Measurements from ENCODE around the gene DPH2. TPM values are rescaled to one million over a fixed set of nuclear protein-coding genes. Genes with fewer than 3 reads are reported as not detected.

DPH2 gene
- total RNA-seq, 4 donors from 2014 or later = 13.1 to 29.4 (median 17.1) TPM

DNA sequence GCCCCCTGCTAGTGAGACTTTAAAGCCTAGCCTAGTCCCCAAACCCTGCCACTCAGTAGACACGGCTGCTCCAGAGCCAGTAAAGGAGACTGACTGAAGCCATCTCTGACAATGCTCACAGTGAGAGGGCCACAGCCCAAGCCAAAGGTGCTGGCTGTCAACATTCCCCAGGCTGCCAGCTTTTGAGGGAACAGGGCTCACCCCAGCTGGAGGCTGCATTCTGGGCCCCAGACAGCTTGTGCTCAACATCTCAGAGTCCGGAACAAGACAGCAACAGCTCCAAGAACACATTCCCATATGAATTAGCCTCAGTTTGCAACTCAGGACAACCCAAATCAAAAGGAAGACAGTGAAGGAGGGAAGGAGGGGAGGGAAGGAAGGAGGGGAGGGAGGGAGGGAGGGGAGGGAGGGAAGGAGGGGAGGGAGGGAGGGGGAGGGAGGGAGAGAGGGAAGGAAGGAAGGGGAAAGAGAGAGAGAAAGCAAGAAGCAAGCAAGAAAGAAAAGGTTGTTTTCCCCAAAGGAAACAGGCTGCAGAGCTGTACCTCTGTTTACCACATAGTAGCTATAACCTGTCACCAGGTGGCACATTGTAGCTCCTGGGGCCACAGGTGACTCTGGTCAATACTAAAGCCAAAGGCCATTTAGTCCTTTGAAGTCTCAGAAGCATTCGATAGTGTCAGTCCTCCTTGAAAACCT lies 30.8 kb upstream of the DPH2 start:
- in situ Hi-C loops (cut with MboI; ENCODE audit: low pct_ligation_motif_present in 1 of 4, low pct_unique_long_range_greater_than_20kb in 1 of 4, low sequenced_read_pairs in 3 of 4) = loop anchor here in 3 of 4 donors (10.0 to 25.0 kb wide), 4 partner anchors 164 to 402 kb away; partner anchors contain the start of gene PTPRF (in 1 of the 3)
- 60 to 86% methylated on average over 1 to 3 of the region's 3 CpGs for WGBS, 2 donors (ENCODE audit: low coverage in 1 of 2)
- no peak overlapping the region for H3K27ac ChIP-seq
- intact Hi-C loops (cut with DNase I; ENCODE audit: low total_unique reads) = no loop called here
- peaks cover 6% of the 10 kb centered on the region for H3K27me3 ChIP-seq
- DNase-seq = no peak
- TF ChIP-seq, protein P1, sequence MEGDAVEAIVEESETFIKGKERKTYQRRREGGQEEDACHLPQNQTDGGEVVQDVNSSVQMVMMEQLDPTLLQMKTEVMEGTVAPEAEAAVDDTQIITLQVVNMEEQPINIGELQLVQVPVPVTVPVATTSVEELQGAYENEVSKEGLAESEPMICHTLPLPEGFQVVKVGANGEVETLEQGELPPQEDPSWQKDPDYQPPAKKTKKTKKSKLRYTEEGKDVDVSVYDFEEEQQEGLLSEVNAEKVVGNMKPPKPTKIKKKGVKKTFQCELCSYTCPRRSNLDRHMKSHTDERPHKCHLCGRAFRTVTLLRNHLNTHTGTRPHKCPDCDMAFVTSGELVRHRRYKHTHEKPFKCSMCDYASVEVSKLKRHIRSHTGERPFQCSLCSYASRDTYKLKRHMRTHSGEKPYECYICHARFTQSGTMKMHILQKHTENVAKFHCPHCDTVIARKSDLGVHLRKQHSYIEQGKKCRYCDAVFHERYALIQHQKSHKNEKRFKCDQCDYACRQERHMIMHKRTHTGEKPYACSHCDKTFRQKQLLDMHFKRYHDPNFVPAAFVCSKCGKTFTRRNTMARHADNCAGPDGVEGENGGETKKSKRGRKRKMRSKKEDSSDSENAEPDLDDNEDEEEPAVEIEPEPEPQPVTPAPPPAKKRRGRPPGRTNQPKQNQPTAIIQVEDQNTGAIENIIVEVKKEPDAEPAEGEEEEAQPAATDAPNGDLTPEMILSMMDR (IDR thresholded peaks at IDR 0.05) = no peak
- TF ChIP-seq EP300 (IDR thresholded peaks at IDR 0.05; ENCODE audit: low read depth) (no peak), POLR2A (IDR thresholded peaks at IDR 0.05) (no peak), POLR2AphosphoS5 (IDR thresholded peaks at IDR 0.05) (no peak)
- no peak overlapping the region for H3K4me3 ChIP-seq
- H3K36me3 ChIP-seq = no peaks in the 10 kb centered on the region
- no peaks in the 10 kb centered on the region for H3K9me3 ChIP-seq
- peaks cover 13 to 33% (median 21%) of the 10 kb centered on the region in 4 donors for H3K4me1 ChIP-seq

DNA sequence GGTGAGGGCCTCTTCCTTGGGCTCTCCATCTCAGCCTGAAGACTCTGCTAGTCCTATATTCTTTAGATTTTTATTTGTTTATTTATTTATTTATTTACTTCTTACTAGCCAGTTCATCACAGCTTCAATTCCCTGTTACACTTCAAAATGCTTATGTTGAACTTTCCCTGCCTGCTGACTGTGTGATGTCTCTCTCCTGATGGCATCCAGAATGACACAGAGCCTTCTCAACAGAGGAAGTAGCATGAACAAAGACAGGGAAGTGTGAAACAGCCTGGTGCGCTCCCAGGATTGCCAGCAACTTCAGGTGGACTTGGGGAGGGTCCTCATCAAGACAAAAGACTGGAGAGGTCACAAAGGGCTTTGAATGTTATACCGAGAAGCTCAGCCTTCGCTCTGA lies 27.4 kb upstream of the DPH2 start:
- WGBS, 2 donors (ENCODE audit: low coverage in 1 of 2) = 92% methylated on average over 3 of the region's 3 CpGs; no CpG with 5 or more reads in 1 of the 2 donors
- in situ Hi-C loops (cut with MboI; ENCODE audit: low pct_ligation_motif_present in 1 of 4, low pct_unique_long_range_greater_than_20kb in 1 of 4, low sequenced_read_pairs in 3 of 4) = loop anchor here in 1 of 4 donors (25.0 kb wide), 1 partner anchor 405 kb away; the partner anchor contains the start of gene PTPRF
- peaks cover 2 to 25% (median 10%) of the 10 kb centered on the region in 4 donors for H3K4me1 ChIP-seq
- DNase-seq = no peak
- no peaks in the 10 kb centered on the region for H3K27me3 ChIP-seq
- H3K9me3 ChIP-seq = no peaks in the 10 kb centered on the region
- no peak overlapping the region for H3K4me3 ChIP-seq
- TF ChIP-seq POLR2AphosphoS5 (IDR thresholded peaks at IDR 0.05) (no peak), POLR2A (IDR thresholded peaks at IDR 0.05) (no peak), EP300 (IDR thresholded peaks at IDR 0.05; ENCODE audit: low read depth) (no peak)
- TF ChIP-seq, protein P1 (IDR thresholded peaks at IDR 0.05) = no peak
- intact Hi-C loops (cut with DNase I; ENCODE audit: low total_unique reads) = no loop called here
- H3K27ac ChIP-seq = no peak overlapping the region
- H3K36me3 ChIP-seq = no peaks in the 10 kb centered on the region

- no peak for DNase-seq
- 83 to 86% methylated on average over 1 of the region's 1 CpG for WGBS, 2 donors (ENCODE audit: low coverage in 1 of 2)
- in situ Hi-C loops (cut with MboI; ENCODE audit: low pct_ligation_motif_present in 1 of 4, low pct_unique_long_range_greater_than_20kb in 1 of 4, low sequenced_read_pairs in 3 of 4) (loop anchor here in 1 of 4 donors (25.0 kb wide), 1 partner anchor 408 kb away; the partner anchor contains the start of gene PTPRF), intact Hi-C loops (cut with DNase I; ENCODE audit: low total_unique reads) (no loop called here)
- H3K4me3 ChIP-seq = no peak overlapping the region
- no peaks in the 10 kb centered on the region for H3K36me3 ChIP-seq
- no peaks in the 10 kb centered on the region for H3K9me3 ChIP-seq
- no peak overlapping the region for H3K27ac ChIP-seq
- H3K4me1 ChIP-seq = peaks cover 14 to 43% (median 23%) of the 10 kb centered on the region in 4 donors
- TF ChIP-seq POLR2AphosphoS5 (IDR thresholded peaks at IDR 0.05) (no peak), EP300 (IDR thresholded peaks at IDR 0.05; ENCODE audit: low read depth) (no peak), POLR2A (IDR thresholded peaks at IDR 0.05) (no peak)
- TF ChIP-seq, protein P1 (IDR thresholded peaks at IDR 0.05) = no peak
- no peaks in the 10 kb centered on the region for H3K27me3 ChIP-seq
Measured at GRCh38 chr1:43944860-43945259, 24.9 kb upstream of the DPH2 start.

GRCh38 chr1:43945674-43946235 lies 24.1 kb upstream of the DPH2 start:
- no peak for DNase-seq
- peak overlapping the region; percentile 88 to 93 (median 90) for H3K27ac ChIP-seq
- in situ Hi-C loops (cut with MboI; ENCODE audit: low pct_ligation_motif_present in 1 of 4, low pct_unique_long_range_greater_than_20kb in 1 of 4, low sequenced_read_pairs in 3 of 4) (loop anchor here in 1 of 4 donors (25.0 kb wide), 1 partner anchor 408 kb away; the partner anchor contains the start of gene PTPRF), intact Hi-C loops (cut with DNase I; ENCODE audit: low total_unique reads) (no loop called here)
- WGBS, 2 donors (ENCODE audit: low coverage in 1 of 2) = 0 to 4% methylated on average over 3 of the region's 3 CpGs
- no peaks in the 10 kb centered on the region for H3K9me3 ChIP-seq
- H3K36me3 ChIP-seq = no peaks in the 10 kb centered on the region
- H3K27me3 ChIP-seq = no peaks in the 10 kb centered on the region
- peaks cover 14 to 43% (median 23%) of the 10 kb centered on the region in 4 donors for H3K4me1 ChIP-seq
- peak overlapping the region; percentile 70 to 83 (median 74) for H3K4me3 ChIP-seq
- TF ChIP-seq POLR2A (IDR thresholded peaks at IDR 0.05) = no peak
- TF ChIP-seq EP300 (IDR thresholded peaks at IDR 0.05; ENCODE audit: low read depth) = no peak
- no peak for TF ChIP-seq POLR2AphosphoS5 (IDR thresholded peaks at IDR 0.05)
- TF ChIP-seq, protein P1 (IDR thresholded peaks at IDR 0.05) = no peak

All from transverse colon (tissue), 4 donors.